ENCODE data around the gene SLC4A9. TPM values are rescaled to one million over a fixed set of nuclear protein-coding genes. Genes with fewer than 3 reads are reported as not detected.

Gene SLC4A9
- polyA plus RNA-seq, 1 experiment, result not detected

- POLR2A ChIA-PET, result no interaction called here
- H3K27me3 ChIP-seq (ENCODE audit: control insufficient read depth, insufficient read depth, low read length), result no peaks in the 10 kb centered on the region
- CTCF ChIA-PET, result interaction anchor here (0.7 to 1.3 kb wide), 2 partner anchors 321 to 327 kb away, joined by 4 to 5 read pairs; no protein-coding TSS in a partner anchor
- no peak for TF ChIP-seq CTCF (IDR thresholded peaks at IDR 0.05; ENCODE audit: insufficient read depth, low read depth, low read length)
- no peak for DNase-seq (ENCODE audit: low read depth)
- no peak overlapping the region for H3K4me3 ChIP-seq (ENCODE audit: low read depth, low read length)
- no peaks in the 10 kb centered on the region for H3K36me3 ChIP-seq (ENCODE audit: control insufficient read depth, insufficient read depth, low read length)
Measured at GRCh38 chr5:140393738-140394137, 33.7 kb downstream of the SLC4A9 start.

- ChIA-PET POLR2A (no interaction called here), CTCF (no interaction called here)
- H3K27me3 ChIP-seq (ENCODE audit: control insufficient read depth, insufficient read depth, low read length), result no peaks in the 10 kb centered on the region
- no peaks in the 10 kb centered on the region for H3K36me3 ChIP-seq (ENCODE audit: control insufficient read depth, insufficient read depth, low read length)
- no peak for TF ChIP-seq CTCF (IDR thresholded peaks at IDR 0.05; ENCODE audit: insufficient read depth, low read depth, low read length)
- no peak overlapping the region for H3K4me3 ChIP-seq (ENCODE audit: low read depth, low read length)
- DNase-seq (ENCODE audit: low read depth), result no peak
Measured at GRCh38 chr5:140398379-140398811, 38.4 kb downstream of the SLC4A9 start.

- DNase-seq (ENCODE audit: low read depth), result no peak
- no peaks in the 10 kb centered on the region for H3K36me3 ChIP-seq (ENCODE audit: control insufficient read depth, insufficient read depth, low read length)
- ChIA-PET CTCF (interaction anchor here (0.7 to 2.1 kb wide), 4 partner anchors 33 to 220 kb away, joined by 3 to 7 read pairs (median 3); no protein-coding TSS in a partner anchor), POLR2A (interaction anchor here (0.6 kb wide), 1 partner anchor 77 kb away, joined by 3 read pairs; no protein-coding TSS in a partner anchor)
- peak overlapping the region; percentile 58 for H3K4me3 ChIP-seq (ENCODE audit: low read depth, low read length)
- TF ChIP-seq CTCF (IDR thresholded peaks at IDR 0.05; ENCODE audit: insufficient read depth, low read depth, low read length), result no peak
- no peaks in the 10 kb centered on the region for H3K27me3 ChIP-seq (ENCODE audit: control insufficient read depth, insufficient read depth, low read length)
Measured at GRCh38 chr5:140399979-140400729, 40.2 kb downstream of the SLC4A9 start.

- peak; percentile 79 for DNase-seq (ENCODE audit: low read depth)
- no peaks in the 10 kb centered on the region for H3K27me3 ChIP-seq (ENCODE audit: control insufficient read depth, insufficient read depth, low read length)
- no peak for TF ChIP-seq CTCF (IDR thresholded peaks at IDR 0.05; ENCODE audit: insufficient read depth, low read depth, low read length)
- no peaks in the 10 kb centered on the region for H3K36me3 ChIP-seq (ENCODE audit: control insufficient read depth, insufficient read depth, low read length)
- POLR2A ChIA-PET, result interaction anchor here (0.6 kb wide), 1 partner anchor 76 kb away, joined by 3 read pairs; no protein-coding TSS in a partner anchor
- CTCF ChIA-PET, result interaction anchor here (0.7 to 2.1 kb wide), 6 partner anchors 20 to 156 kb away, joined by 3 to 7 read pairs (median 3); no protein-coding TSS in a partner anchor
- peak overlapping the region; percentile 58 for H3K4me3 ChIP-seq (ENCODE audit: low read depth, low read length)
Measured at GRCh38 chr5:140400730-140401361, 40.9 kb downstream of the SLC4A9 start.

Measured in BJ (cell line).